AG10803 (cell line): Measurements from ENCODE around the gene BTBD9.
"Not testable (repeated sequence)": the region's sequence is repeated elsewhere in the genome, so short reads cannot be mapped to it uniquely, and the experiment has no call there.

Experiments used
- DNase-seq: peaks from one replicate; pipeline ENCODE4 v3.0.0; 2010; ENCODE audit warnings: low read depth
- H3K4me3 ChIP-seq: 2 replicates; pipeline ENCODE4 v1.5.1; 2011; ENCODE audit warnings: mild to moderate bottlenecking, low read length, control low read depth
- TF ChIP-seq, protein P1 (sequence below): conservative IDR thresholded peaks from 2 replicates; pipeline ENCODE4 v1.5.1; 2011; ENCODE audit warnings: mild to moderate bottlenecking, low read length, control low read depth, inconsistent platforms

BTBD9 gene

DNA sequence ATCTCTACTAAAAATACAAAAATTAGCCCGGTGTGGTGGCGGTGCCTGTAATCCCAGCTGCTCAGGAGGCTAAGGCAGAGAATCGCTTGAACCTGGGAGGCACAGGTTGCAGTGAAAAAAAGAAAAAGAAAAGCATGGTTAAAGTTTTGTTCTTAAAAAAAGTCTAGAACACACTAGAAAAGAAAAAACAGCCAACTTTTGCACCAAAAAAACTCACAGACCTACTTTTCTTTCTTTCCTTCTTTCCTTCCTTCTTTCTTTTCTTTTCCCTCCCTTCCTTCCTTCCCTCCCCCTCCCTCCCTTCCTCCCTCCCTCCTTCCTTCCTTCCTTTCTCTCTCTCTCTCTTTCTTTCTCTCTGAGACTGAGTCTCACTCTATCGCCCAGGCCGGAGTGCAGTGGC is 204.4 kb downstream of the BTBD9 start:
- no peak overlapping the region for H3K4me3 ChIP-seq
- TF ChIP-seq, protein P1, sequence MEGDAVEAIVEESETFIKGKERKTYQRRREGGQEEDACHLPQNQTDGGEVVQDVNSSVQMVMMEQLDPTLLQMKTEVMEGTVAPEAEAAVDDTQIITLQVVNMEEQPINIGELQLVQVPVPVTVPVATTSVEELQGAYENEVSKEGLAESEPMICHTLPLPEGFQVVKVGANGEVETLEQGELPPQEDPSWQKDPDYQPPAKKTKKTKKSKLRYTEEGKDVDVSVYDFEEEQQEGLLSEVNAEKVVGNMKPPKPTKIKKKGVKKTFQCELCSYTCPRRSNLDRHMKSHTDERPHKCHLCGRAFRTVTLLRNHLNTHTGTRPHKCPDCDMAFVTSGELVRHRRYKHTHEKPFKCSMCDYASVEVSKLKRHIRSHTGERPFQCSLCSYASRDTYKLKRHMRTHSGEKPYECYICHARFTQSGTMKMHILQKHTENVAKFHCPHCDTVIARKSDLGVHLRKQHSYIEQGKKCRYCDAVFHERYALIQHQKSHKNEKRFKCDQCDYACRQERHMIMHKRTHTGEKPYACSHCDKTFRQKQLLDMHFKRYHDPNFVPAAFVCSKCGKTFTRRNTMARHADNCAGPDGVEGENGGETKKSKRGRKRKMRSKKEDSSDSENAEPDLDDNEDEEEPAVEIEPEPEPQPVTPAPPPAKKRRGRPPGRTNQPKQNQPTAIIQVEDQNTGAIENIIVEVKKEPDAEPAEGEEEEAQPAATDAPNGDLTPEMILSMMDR: no peak
- no peak for DNase-seq

DNA sequence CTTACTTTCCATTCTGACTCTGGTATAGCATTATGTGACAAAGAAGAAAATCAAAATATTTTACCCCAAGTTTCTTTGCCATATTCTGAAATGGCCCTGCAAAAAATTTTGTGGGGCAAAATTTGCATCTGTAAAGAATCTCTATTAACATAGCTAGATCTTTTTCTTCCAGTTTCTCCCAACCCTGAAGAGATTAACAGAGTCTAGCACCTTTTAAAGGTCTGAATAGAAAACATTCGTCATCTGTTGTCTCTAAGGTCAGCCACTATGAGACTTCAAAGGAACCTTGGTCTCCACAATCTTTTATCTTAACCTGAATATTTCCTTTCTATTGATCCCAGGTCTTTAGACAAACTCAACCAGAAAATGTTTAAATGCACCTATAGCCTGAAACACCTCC is 205.7 kb downstream of the BTBD9 start:
- H3K4me3 ChIP-seq: no peak overlapping the region
- TF ChIP-seq, protein P1: no peak
- DNase-seq: no peak

DNA sequence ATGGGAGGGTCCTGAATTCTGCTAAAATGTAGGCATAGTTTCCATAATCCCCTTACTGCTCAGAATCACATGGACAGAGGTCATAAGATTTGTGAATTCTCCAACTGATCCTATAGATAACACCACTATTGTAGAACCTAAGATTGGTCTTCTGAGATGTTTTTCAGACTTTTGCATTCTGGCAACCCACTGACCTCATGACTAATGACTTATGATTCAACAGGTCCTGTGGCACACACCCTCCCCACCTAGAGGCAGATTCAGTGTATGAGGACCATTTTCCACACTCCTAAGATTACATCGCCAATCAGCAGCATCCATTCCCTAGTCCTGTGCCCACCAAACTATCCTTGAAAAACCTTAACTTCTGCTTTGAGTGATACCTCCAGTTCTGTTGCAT is 207.2 kb downstream of the BTBD9 start:
- no peak overlapping the region for H3K4me3 ChIP-seq
- DNase-seq: no peak
- TF ChIP-seq, protein P1: no peak

DNA sequence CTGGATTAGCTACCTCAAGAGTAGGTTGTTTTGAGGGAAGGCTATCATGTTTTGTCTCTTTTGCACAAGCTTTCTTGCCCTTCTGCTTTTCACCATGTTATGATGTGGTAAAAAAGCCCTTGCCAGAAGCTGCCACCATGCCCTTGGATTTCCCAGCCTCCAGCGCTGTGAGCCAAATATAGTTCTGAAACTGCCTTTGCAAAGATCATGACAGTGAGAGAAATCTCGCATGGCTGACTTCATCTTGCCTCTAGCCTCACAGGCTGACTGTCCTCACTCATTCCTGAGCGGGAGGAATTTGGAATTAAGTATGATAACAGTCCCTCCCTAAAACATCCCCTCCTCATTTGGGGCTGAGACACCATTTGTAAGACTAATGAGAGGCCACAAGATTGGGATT is 207.7 kb downstream of the BTBD9 start:
- TF ChIP-seq, protein P1: no peak
- no peak for DNase-seq
- H3K4me3 ChIP-seq: no peak overlapping the region

DNA sequence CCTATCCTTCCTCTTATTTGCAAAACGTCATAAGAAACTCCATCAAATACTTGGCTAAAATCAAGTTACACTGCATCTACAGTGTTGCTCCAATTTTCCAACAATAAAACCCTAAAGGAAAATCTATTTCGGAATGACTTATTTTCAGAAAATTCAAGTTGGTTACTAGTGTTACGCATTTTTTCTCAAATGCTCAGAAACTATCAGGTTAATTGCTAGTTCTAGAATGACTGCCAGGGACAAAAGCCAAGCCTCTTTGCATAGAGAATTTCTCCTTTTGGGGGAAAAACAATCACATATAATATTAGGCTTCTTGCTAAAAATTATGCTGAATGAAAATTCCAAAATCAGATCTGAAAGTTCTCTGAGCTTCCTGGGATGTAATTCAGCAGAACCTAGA is 210.2 kb downstream of the BTBD9 start:
- H3K4me3 ChIP-seq: no peak overlapping the region
- TF ChIP-seq, protein P1: no peak
- no peak for DNase-seq

DNA sequence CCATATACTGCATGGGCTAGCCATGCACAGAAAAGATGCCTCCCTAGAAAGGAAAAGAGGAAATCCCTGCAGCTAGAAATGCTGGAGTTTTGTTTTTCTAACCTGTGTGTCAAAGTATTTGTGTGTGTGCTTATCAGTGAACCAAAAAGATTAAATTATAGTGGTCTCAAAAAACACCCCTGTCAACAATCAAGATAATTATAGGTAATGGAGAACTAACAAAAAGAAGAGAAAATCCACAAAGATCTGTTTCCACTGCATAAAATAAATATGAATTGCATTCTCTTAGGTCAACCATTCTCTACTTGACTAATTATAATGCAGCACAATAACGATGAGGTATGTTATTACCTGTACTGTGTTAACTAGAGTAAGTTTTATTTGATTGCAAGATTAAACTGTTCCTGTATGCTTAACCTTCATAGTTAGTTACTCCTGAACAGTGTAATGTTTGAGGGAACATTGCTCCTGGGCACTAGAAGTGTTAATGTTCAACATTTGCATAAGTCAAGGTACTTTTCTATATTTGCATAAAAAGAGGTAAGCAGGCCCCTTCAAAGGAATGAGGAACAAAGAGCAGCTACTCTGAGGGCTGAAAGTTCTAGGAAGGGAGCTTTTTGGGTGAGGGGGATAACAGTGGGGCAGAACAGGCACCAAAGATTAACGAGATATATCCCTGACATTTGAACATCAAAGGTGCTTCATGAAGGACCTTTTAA is 212.1 kb downstream of the BTBD9 start:
- DNase-seq: no peak
- no peak overlapping the region for H3K4me3 ChIP-seq
- TF ChIP-seq, protein P1: no peak

DNA sequence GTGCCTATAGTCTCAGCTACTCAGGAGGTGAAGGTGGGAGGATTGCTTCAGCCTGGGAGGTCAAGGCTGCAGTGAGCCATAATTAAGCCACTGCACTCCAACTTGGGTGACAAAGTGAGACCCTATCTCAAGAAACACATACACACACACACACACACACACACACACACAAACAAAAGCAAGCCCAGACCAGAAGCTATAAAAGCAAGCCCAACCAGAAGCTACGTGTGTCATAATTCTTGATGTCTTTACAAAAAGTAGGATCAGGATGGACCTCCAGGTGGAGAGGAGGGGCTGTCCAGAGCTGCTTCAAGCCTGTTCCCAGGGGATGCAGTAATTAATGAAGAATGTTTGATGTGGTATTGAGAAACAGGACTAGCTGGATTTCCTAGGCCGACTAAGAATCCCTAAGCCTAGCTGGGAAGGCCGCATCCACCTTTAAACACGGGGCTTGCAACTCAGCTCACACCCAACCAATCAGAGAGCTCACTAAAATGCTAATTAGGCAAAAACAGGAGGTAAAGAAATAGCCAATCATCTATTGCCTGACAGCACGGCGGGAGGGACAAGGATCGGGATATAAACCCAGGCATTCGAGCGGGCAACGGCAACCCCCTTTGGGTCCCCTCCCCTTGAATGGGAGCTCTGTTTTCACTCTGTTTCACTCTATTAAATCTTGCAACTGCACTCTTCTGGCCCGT is 213.8 kb downstream of the BTBD9 start:
- H3K4me3 ChIP-seq, DNase-seq: not testable (repeated sequence)
